H1 (cell line): Measurements from ENCODE around the gene RAD51B. TPM values are rescaled to one million over a fixed set of nuclear protein-coding genes. Genes with fewer than 3 reads are reported as not detected.

Experiments
- CTCF ChIA-PET: fragments of 300-600 bp; sonication (Branson Sonifier 250); formaldehyde crosslinking; loops from one replicate; lab custom pipeline; 2021; ENCODE audit not compliant: partially characterized antibody; lab: Charles Lee
- POLR2A ChIA-PET: fragments of 300-600 bp; sonication (Branson Sonifier 250); formaldehyde crosslinking; loops from one replicate; lab custom pipeline; 2021; ENCODE audit warnings: inconsistent platforms; ENCODE audit not compliant: partially characterized antibody; lab: Charles Lee
- DNase-seq, 2 experiments: peaks; one replicate each; pipeline versions ENCODE4 v3.0.0 to v3.0.0-alpha.2; 2010 to 2022; ENCODE audit warnings: low spot score in 2 of 2, low read depth in 1 of 2, mixed read lengths in 1 of 2
- FAIRE-seq: peaks from 2 replicates; lab custom pipeline; 2011; peaks lifted over from hg19 to GRCh38; lab: Jason Lieb, UNC
- H2AFZ ChIP-seq: 2 replicates; pipeline ENCODE4 v1.8.1; 2012; ENCODE audit warnings: low read length, inconsistent platforms
- H2AK5ac ChIP-seq: 2 replicates; pipeline ENCODE4 v1.6.1; 2013; ENCODE audit warnings: low read depth, low read length
- H2BK120ac ChIP-seq: replicated peaks from 2 replicates; pipeline ENCODE3; 2013; ENCODE audit warnings: low read depth, low read length, inconsistent platforms
- H2BK12ac ChIP-seq: 2 replicates; pipeline ENCODE4 v1.6.1; 2013; ENCODE audit warnings: low read depth, low read length
- H2BK15ac ChIP-seq: 2 replicates; pipeline ENCODE4 v1.6.1; 2013; ENCODE audit warnings: low read length
- H2BK20ac ChIP-seq: 2 replicates; pipeline ENCODE4 v1.6.1; 2013; ENCODE audit warnings: low read length
- H2BK5ac ChIP-seq: 2 replicates; pipeline ENCODE4 v1.6.1; 2013; ENCODE audit warnings: low read depth, low read length
- H3K14ac ChIP-seq: 2 replicates; pipeline ENCODE4 v1.6.1; 2013; ENCODE audit warnings: inconsistent platforms; ENCODE audit not compliant: insufficient read length
- H3K18ac ChIP-seq: 2 replicates; pipeline ENCODE4 v1.6.1; 2013; ENCODE audit warnings: low read length; ENCODE audit errors: extremely low read depth
- H3K23ac ChIP-seq: 2 replicates; pipeline ENCODE4 v1.6.1; 2013; ENCODE audit warnings: inconsistent platforms; ENCODE audit not compliant: insufficient read length
- H3K23me2 ChIP-seq: 2 replicates; pipeline ENCODE4 v1.6.1; 2013; ENCODE audit warnings: low read depth, low read length
- H3K27ac ChIP-seq: 2 replicates; pipeline ENCODE4 v1.6.1; 2011; ENCODE audit warnings: low read depth, low read length, inconsistent platforms
- H3K27me3 ChIP-seq, 4 experiments: replicated peaks in 1 of 4; 1 replicate in 1 of 4; 2 replicates in 3 of 4; pipeline versions ENCODE4 v1.6.1 to v1.8.1; 2011 to 2013; ENCODE audit warnings: low read length in 3 of 4, mild to moderate bottlenecking in 3 of 4, inconsistent platforms in 2 of 4, mixed read lengths in 2 of 4, moderate library complexity in 1 of 4; ENCODE audit not compliant: control insufficient read depth in 3 of 4, insufficient read depth in 3 of 4; ENCODE audit errors: extremely low read depth in 1 of 4
- H3K36me3 ChIP-seq, 4 experiments: 2 replicates each; pipeline versions ENCODE4 v1.6.1 to v1.8.1; 2011 to 2013; ENCODE audit warnings: mild to moderate bottlenecking in 4 of 4, low read length in 3 of 4, moderate library complexity in 2 of 4, control low read depth in 1 of 4, inconsistent platforms in 1 of 4; ENCODE audit not compliant: insufficient read depth in 4 of 4, control insufficient read depth in 2 of 4
- H3K4ac ChIP-seq: replicated peaks from 2 replicates; pipeline ENCODE3; 2013; ENCODE audit warnings: low read length, low read depth, mixed read lengths, inconsistent platforms; ENCODE audit not compliant: insufficient read length
- H3K4me1 ChIP-seq, 4 experiments: replicated peaks in 1 of 4; 1 replicate in 1 of 4; 2 replicates in 3 of 4; pipeline versions ENCODE4 v1.6.1 to v1.8.1; 2011 to 2013; ENCODE audit warnings: low read length in 3 of 4, inconsistent platforms in 2 of 4, mixed read lengths in 1 of 4; ENCODE audit not compliant: insufficient read depth in 4 of 4, control insufficient read depth in 3 of 4
- H3K4me2 ChIP-seq, 2 experiments: 2 replicates each; pipeline versions ENCODE4 v1.6.1 to v1.8.1; 2011 to 2013; ENCODE audit warnings: low read depth in 2 of 2, low read length in 2 of 2, control low read depth in 1 of 2, inconsistent platforms in 1 of 2, mild to moderate bottlenecking in 1 of 2; ENCODE audit not compliant: insufficient read depth in 1 of 2
- H3K4me3 ChIP-seq, 4 experiments: fragments of 200-600, 300-600 bp in 1 of 4; sonication (generic), shearing (Covaris generic), sonication (Bioruptor Twin) in 1 of 4; 2 replicates each; pipeline versions ENCODE4 v1.5.1 to v1.8.1; 2011 to 2016; ENCODE audit warnings: low read length in 4 of 4, low read depth in 3 of 4, control low read depth in 2 of 4, inconsistent platforms in 2 of 4, mild to moderate bottlenecking in 2 of 4, mixed read lengths in 1 of 4, moderate library complexity in 1 of 4; ENCODE audit not compliant: insufficient read depth in 2 of 4; ENCODE audit errors: extremely low read depth in 1 of 4
- H3K56ac ChIP-seq: replicated peaks from 2 replicates; pipeline ENCODE3; 2013; ENCODE audit warnings: low read depth, mild to moderate bottlenecking, mixed read lengths, low read length, inconsistent platforms; ENCODE audit not compliant: insufficient read length
- H3K79me1 ChIP-seq: 2 replicates; pipeline ENCODE4 v1.6.1; 2013; ENCODE audit warnings: low read depth, low read length, control low read depth
- H3K79me2 ChIP-seq, 2 experiments: 2 replicates each; pipeline versions ENCODE4 v1.6.1 to v1.8.1; 2012 to 2013; ENCODE audit warnings: low read length in 2 of 2, mild to moderate bottlenecking in 2 of 2, inconsistent platforms in 1 of 2; ENCODE audit not compliant: insufficient read depth in 2 of 2, control insufficient read depth in 1 of 2
- H3K9ac ChIP-seq, 4 experiments: replicated peaks in 1 of 4; 1 replicate in 1 of 4; 2 replicates in 3 of 4; pipeline versions ENCODE4 v1.6.1 to v1.8.1; 2011 to 2013; ENCODE audit warnings: low read depth in 3 of 4, low read length in 3 of 4, control low read depth in 2 of 4, mild to moderate bottlenecking in 2 of 4, moderate library complexity in 2 of 4, inconsistent platforms in 1 of 4; ENCODE audit errors: extremely low read depth in 1 of 4
- H3K9me3 ChIP-seq, 2 experiments: 2 replicates each; pipeline versions ENCODE4 v1.6.1 to v1.8.1; 2012 to 2013; ENCODE audit warnings: mild to moderate bottlenecking in 2 of 2, moderate library complexity in 2 of 2, control low read depth in 1 of 2, inconsistent platforms in 1 of 2, low read depth in 1 of 2, low read length in 1 of 2, mixed read lengths in 1 of 2; ENCODE audit not compliant: insufficient read depth in 2 of 2
- H4K20me1 ChIP-seq, 2 experiments: replicated peaks in 1 of 2; 2 replicates each; pipeline versions ENCODE3 to v1.8.1; 2011 to 2013; ENCODE audit warnings: inconsistent platforms in 2 of 2, low read length in 2 of 2, mild to moderate bottlenecking in 1 of 2; ENCODE audit not compliant: insufficient read depth in 2 of 2, control insufficient read depth in 1 of 2
- H4K5ac ChIP-seq: 2 replicates; pipeline ENCODE4 v1.6.1; 2013; ENCODE audit warnings: low read length, low read depth, mixed read lengths, inconsistent platforms; ENCODE audit not compliant: insufficient read length
- H4K8ac ChIP-seq: 2 replicates; pipeline ENCODE4 v1.8.0; 2013; ENCODE audit warnings: mild to moderate bottlenecking, moderate library complexity, low read length, inconsistent platforms; ENCODE audit not compliant: insufficient read depth; ENCODE audit errors: extremely low read depth
- H4K91ac ChIP-seq: replicated peaks from 2 replicates; pipeline ENCODE3; 2013; ENCODE audit warnings: low read length, mixed read lengths, inconsistent platforms; ENCODE audit not compliant: insufficient read length
- CREB1 ChIP-seq: IDR thresholded peaks from 2 replicates; pipeline ENCODE4 v1.6.1; 2012; ENCODE audit warnings: inconsistent platforms
- WGBS, 2 experiments: shearing (Covaris generic) in 1 of 2; methylation state at CpG; one replicate each; pipeline versions ENCODE4 v1.1.6 to v1.1.7; 2013 to 2015; ENCODE audit warnings: low lambda C conversion rate in 2 of 2, mixed read lengths in 2 of 2, inconsistent platforms in 1 of 2, low coverage in 1 of 2, missing lambda C conversion rate in 1 of 2; ENCODE audit not compliant: insufficient replicate concordance in 2 of 2, insufficient coverage in 1 of 2, insufficient read length in 1 of 2; ENCODE audit errors: extremely low coverage in 1 of 2, missing lambda C conversion rate in 1 of 2; 5-methylcytosine and 5-hydroxymethylcytosine counted together
- polyA plus RNA-seq, 7 experiments: library from polyadenylated mRNA; depleted of rRNA in 3 of 7; stranded (reverse) in 5 of 7; unstranded in 2 of 7; fragments of >200 nt in 5 of 7; fragments of 200-250 nt in 2 of 7; gene quantifications; 1 replicate in 5 of 7; 2 replicates in 1 of 7; 4 replicates in 1 of 7; pipeline versions ENCODE4 v1.2.1 to v1.2.3, GENCODE V29; 2011 to 2013; ENCODE audit warnings: missing spikeins in 2 of 7, mixed read lengths in 2 of 7
- total RNA-seq: library from RNA; stranded (reverse); fragmentation: NEBNext Ultra II Directional; extraction: Animal tissue kit (Norgen Biotek cat#: 25700); gene quantifications from 2 replicates; pipeline ENCODE4 v1.2.1, GENCODE V29; 2021

The RAD51B gene
- total and polyA plus RNA-seq, 2 of the 8 experiments (the other 6 are each of a cell fraction or from before 2014, with no cell fraction given) = 3.9 to 14.9 TPM

- Histone ChIP-seq H4K8ac (no peak overlapping the region), H3K4me2 (no peak overlapping the region), H4K20me1 (no peaks in the 10 kb centered on the region), H2AK5ac (no peak overlapping the region), H2BK120ac (no peak overlapping the region), H3K36me3 (no peaks in the 10 kb centered on the region), H3K9ac (no peak overlapping the region), H3K14ac (no peak overlapping the region), H3K79me2 (no peaks in the 10 kb centered on the region), H2BK15ac (no peak overlapping the region), H2BK12ac (no peak overlapping the region), H2AFZ (no peak overlapping the region)
- ChIA-PET POLR2A (interaction anchor here (1.0 kb wide), 1 partner anchor 14 kb away, joined by 3 read pairs; no protein-coding TSS in a partner anchor), CTCF (interaction anchor here (0.6 to 2.7 kb wide), 7 partner anchors 9 to 107 kb away, joined by 3 to 6 read pairs (median 3); no protein-coding TSS in a partner anchor)
- FAIRE-seq = no peak
- TF ChIP-seq CREB1 = no peak
- TF ChIP-seq, all 59 proteins: peak for 0
- no peak overlapping the region for H4K5ac ChIP-seq
- no peak overlapping the region for H2BK5ac ChIP-seq
- no peaks in the 10 kb centered on the region; a peak in 1 of 7 replicates for H3K27me3 ChIP-seq
- peaks cover 0 to 3% (median 1%) of the 10 kb centered on the region in 4 experiments; a peak in 2 of 7 replicates for H3K4me1 ChIP-seq
- no peaks in the 10 kb centered on the region for H3K9me3 ChIP-seq
- 97% methylated on average over 2 of the region's 2 CpGs; no CpG with 5 or more reads in 1 of the 2 experiments for WGBS, 2 experiments
- no peak for DNase-seq
- no peak overlapping the region for H3K23ac ChIP-seq
- H3K4me3 ChIP-seq = no peak overlapping the region
- no peak overlapping the region for H3K27ac ChIP-seq
- H3K56ac ChIP-seq = no peak overlapping the region
- H4K91ac ChIP-seq = no peak overlapping the region
- no peak overlapping the region for H2BK20ac ChIP-seq
- no peak overlapping the region for H3K18ac ChIP-seq
- H3K79me1 ChIP-seq = no peaks in the 10 kb centered on the region
- no peaks in the 10 kb centered on the region; the same call in 1 of the 2 replicates for H3K23me2 ChIP-seq
- no peak overlapping the region for H3K4ac ChIP-seq
Measured at GRCh38 chr14:68722186-68722585, 902.6 kb downstream of the RAD51B start.
